ENCODE data around the gene FXYD5. TPM values are rescaled to one million over a fixed set of nuclear protein-coding genes. Genes with fewer than 3 reads are reported as not detected.
"Not testable (repeated sequence)": the region's sequence is repeated elsewhere in the genome, so short reads cannot be mapped to it uniquely, and the experiment has no call there.

The FXYD5 gene
- total RNA-seq, 4 donors from 2014 or later: 5.2 to 23.3 (median 14.3) TPM

GRCh38 chr19:35184267-35184666, 29.7 kb downstream of the FXYD5 start:
- Histone ChIP-seq H3K4me1 (no peaks in the 10 kb centered on the region), H3K27ac (no peak overlapping the region), H3K36me3 (no peaks in the 10 kb centered on the region), H3K4me3 (no peak overlapping the region), H3K27me3 (no peaks in the 10 kb centered on the region), H3K9me3 (no peaks in the 10 kb centered on the region)
- in situ Hi-C loops (cut with MboI; ENCODE audit: low sequenced_read_pairs in 4 of 4): no loop called here
- DNase-seq (no peak), ATAC-seq (no peak)
- no peak for TF ChIP-seq CTCF (IDR thresholded peaks at IDR 0.05 in 4 of 5, conservative IDR thresholded peaks at IDR 0.05 in 1 of 5)
- no peak for TF ChIP-seq POLR2A (IDR thresholded peaks at IDR 0.05)
- intact Hi-C loops (cut with DNase I; ENCODE audit: low total_unique reads): no loop called here

GRCh38 chr19:35184884-35185283, 30.3 kb downstream of the FXYD5 start:
- intact Hi-C loops (cut with DNase I; ENCODE audit: low total_unique reads): no loop called here

GRCh38 chr19:35194012-35194984, 39.8 kb downstream of the FXYD5 start:
- no peak overlapping the region for H3K27ac ChIP-seq
- in situ Hi-C loops (cut with MboI; ENCODE audit: low sequenced_read_pairs in 4 of 4): no loop called here
- ATAC-seq: no peak

More at GRCh38 chr19:35184884-35185283, 30.3 kb downstream of the FXYD5 start:
- no peak overlapping the region for H3K27ac ChIP-seq
- in situ Hi-C loops (cut with MboI; ENCODE audit: low sequenced_read_pairs in 4 of 4): no loop called here
- TF ChIP-seq POLR2A (IDR thresholded peaks at IDR 0.05) (no peak), CTCF (IDR thresholded peaks at IDR 0.05 in 4 of 5, conservative IDR thresholded peaks at IDR 0.05 in 1 of 5) (no peak)
- H3K4me3 ChIP-seq: no peak overlapping the region
- H3K9me3 ChIP-seq: no peaks in the 10 kb centered on the region
- H3K36me3 ChIP-seq: no peaks in the 10 kb centered on the region
- H3K4me1 ChIP-seq: no peaks in the 10 kb centered on the region
- no peaks in the 10 kb centered on the region for H3K27me3 ChIP-seq
- ATAC-seq: no peak
- no peak for DNase-seq

GRCh38 chr19:35195830-35196229, 41.3 kb downstream of the FXYD5 start:
- H3K27ac ChIP-seq: no peak overlapping the region
- H3K27me3 ChIP-seq: no peaks in the 10 kb centered on the region
- H3K4me3 ChIP-seq: no peak overlapping the region
- ATAC-seq (no peak), DNase-seq (no peak)
- TF ChIP-seq POLR2A (IDR thresholded peaks at IDR 0.05): no peak
- H3K4me1 ChIP-seq: no peaks in the 10 kb centered on the region
- no peaks in the 10 kb centered on the region for H3K36me3 ChIP-seq
- intact Hi-C loops (cut with DNase I; ENCODE audit: low total_unique reads): no loop called here
- in situ Hi-C loops (cut with MboI; ENCODE audit: low sequenced_read_pairs in 4 of 4): no loop called here
- no peaks in the 10 kb centered on the region for H3K9me3 ChIP-seq

More at GRCh38 chr19:35194012-35194984, 39.8 kb downstream of the FXYD5 start:
- H3K36me3 ChIP-seq: no peaks in the 10 kb centered on the region
- TF ChIP-seq CTCF (IDR thresholded peaks at IDR 0.05 in 4 of 5, conservative IDR thresholded peaks at IDR 0.05 in 1 of 5): no peak
- TF ChIP-seq POLR2A (IDR thresholded peaks at IDR 0.05): no peak
- DNase-seq: no peak
- intact Hi-C loops (cut with DNase I; ENCODE audit: low total_unique reads): no loop called here
- no peaks in the 10 kb centered on the region for H3K27me3 ChIP-seq
- no peaks in the 10 kb centered on the region for H3K4me1 ChIP-seq
- no peaks in the 10 kb centered on the region for H3K9me3 ChIP-seq
- no peak overlapping the region for H3K4me3 ChIP-seq

GRCh38 chr19:35196861-35197260, 42.3 kb downstream of the FXYD5 start:
- ATAC-seq; H3K27me3 ChIP-seq; intact Hi-C loops (cut with DNase I; ENCODE audit: low total_unique reads): not testable (repeated sequence)

More at GRCh38 chr19:35196861-35197260, 42.3 kb downstream of the FXYD5 start:
- in situ Hi-C loops (cut with MboI; ENCODE audit: low sequenced_read_pairs in 4 of 4); H3K4me1 ChIP-seq; H3K36me3 ChIP-seq; DNase-seq; H3K27ac ChIP-seq; H3K9me3 ChIP-seq; H3K4me3 ChIP-seq: not testable (repeated sequence)
